Measurements from ENCODE around the gene PHACTR1.

The PHACTR1 gene

DNA sequence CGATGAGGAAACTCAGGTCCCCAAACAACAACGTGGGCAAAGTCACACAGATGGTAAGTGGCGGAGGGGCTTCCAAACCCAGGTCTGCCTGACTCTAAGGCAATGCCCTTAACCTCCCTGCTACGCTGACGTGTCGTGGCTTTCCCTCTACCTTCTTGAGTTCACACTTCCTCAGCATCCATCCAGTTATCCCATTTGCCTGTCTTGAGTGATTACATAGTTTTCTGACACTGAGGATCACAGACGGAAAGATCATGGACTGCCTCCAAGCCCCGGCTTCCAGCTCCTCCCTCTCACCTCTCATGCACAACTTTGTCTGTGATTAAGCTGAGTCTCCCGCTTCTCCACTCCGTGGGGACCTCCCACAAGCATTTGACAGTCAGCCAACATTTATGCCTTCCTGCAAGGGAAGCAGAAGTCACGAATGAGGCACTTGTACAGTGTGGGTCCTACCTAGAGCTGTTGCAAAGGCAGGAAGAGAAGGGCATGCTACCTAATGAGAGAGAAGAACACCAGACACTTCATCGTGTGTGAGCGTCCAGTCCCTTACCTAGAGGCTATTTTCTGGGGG lies 578.0 kb downstream of the PHACTR1 start:
- TF ChIP-seq, protein P1, sequence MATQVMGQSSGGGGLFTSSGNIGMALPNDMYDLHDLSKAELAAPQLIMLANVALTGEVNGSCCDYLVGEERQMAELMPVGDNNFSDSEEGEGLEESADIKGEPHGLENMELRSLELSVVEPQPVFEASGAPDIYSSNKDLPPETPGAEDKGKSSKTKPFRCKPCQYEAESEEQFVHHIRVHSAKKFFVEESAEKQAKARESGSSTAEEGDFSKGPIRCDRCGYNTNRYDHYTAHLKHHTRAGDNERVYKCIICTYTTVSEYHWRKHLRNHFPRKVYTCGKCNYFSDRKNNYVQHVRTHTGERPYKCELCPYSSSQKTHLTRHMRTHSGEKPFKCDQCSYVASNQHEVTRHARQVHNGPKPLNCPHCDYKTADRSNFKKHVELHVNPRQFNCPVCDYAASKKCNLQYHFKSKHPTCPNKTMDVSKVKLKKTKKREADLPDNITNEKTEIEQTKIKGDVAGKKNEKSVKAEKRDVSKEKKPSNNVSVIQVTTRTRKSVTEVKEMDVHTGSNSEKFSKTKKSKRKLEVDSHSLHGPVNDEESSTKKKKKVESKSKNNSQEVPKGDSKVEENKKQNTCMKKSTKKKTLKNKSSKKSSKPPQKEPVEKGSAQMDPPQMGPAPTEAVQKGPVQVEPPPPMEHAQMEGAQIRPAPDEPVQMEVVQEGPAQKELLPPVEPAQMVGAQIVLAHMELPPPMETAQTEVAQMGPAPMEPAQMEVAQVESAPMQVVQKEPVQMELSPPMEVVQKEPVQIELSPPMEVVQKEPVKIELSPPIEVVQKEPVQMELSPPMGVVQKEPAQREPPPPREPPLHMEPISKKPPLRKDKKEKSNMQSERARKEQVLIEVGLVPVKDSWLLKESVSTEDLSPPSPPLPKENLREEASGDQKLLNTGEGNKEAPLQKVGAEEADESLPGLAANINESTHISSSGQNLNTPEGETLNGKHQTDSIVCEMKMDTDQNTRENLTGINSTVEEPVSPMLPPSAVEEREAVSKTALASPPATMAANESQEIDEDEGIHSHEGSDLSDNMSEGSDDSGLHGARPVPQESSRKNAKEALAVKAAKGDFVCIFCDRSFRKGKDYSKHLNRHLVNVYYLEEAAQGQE (IDR thresholded peaks at IDR 0.05; ENCODE audit: low read depth), result no peak
- no peak for TF ChIP-seq YY1 (IDR thresholded peaks at IDR 0.05; ENCODE audit: low read depth)

DNA sequence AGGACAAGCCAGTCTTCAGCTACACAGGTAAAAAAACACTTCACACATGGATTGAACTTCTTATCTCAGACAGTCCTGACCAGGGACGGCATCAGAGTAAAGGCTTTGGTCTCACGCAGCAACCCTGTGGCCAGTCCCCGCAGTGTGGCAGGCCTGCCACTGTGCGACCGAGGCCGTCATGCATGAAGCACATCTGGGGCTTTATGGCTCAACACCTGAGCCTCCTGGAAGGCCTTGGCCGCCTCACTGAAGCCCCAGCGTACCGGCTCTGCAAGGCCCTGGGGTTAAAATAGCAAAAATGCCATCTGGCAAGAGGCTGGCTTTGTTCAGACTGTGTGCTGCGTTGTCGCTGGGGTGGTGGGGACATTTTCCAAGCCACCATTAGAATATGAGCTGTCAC lies 579.0 kb downstream of the PHACTR1 start:
- TF ChIP-seq, protein P1 (IDR thresholded peaks at IDR 0.05; ENCODE audit: low read depth), result no peak
- TF ChIP-seq TCF12 (IDR thresholded peaks at IDR 0.05; ENCODE audit: low read depth), result no peak
- no peak for TF ChIP-seq CEBPB (IDR thresholded peaks at IDR 0.05)
- no peak for TF ChIP-seq USF1 (IDR thresholded peaks at IDR 0.05)
- TF ChIP-seq CREB1 (IDR thresholded peaks at IDR 0.05; ENCODE audit: low read depth), result no peak
- TF ChIP-seq ZBTB7A (IDR thresholded peaks at IDR 0.05; ENCODE audit: low read depth), result no peak
- TF ChIP-seq FOXM1 (IDR thresholded peaks at IDR 0.05; ENCODE audit: borderline replicate concordance, low read depth), result no peak
- TF ChIP-seq MAX (IDR thresholded peaks at IDR 0.05), result no peak
- TF ChIP-seq NFIC (IDR thresholded peaks at IDR 0.05), result no peak
- TF ChIP-seq TEAD4 (IDR thresholded peaks at IDR 0.05), result no peak
- no peak for TF ChIP-seq TAF1 (IDR thresholded peaks at IDR 0.05; ENCODE audit: low read depth)
- no peak for TF ChIP-seq RAD21 (IDR thresholded peaks at IDR 0.05; ENCODE audit: low read depth)
- no peak for TF ChIP-seq YY1 (IDR thresholded peaks at IDR 0.05; ENCODE audit: low read depth)
- no peak for TF ChIP-seq EGR1 (IDR thresholded peaks at IDR 0.05)

DNA sequence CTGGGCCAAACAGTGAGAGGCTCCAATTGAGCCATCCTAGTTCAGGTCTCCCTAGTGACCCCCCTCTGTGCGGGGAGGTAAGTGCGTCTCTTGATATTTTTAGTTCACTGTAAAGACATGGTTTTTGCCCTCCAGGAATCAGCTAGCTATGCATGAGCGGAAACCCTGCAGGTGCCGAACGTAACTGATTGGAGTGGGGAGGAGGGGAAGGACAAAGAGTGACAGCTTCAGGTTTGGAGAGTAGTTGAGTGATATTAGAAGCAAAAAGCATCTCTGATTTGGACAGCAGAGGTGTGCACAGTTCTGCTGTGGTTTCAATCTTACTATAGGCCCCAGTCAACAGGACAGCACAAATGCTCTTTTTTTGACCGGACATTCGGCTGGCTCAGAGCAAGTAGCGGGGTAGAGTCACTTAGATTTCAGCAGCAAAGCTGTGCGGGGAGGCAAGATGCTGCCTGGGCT lies 580.0 kb downstream of the PHACTR1 start:
- TF ChIP-seq MAX (IDR thresholded peaks at IDR 0.05) (no peak), TCF12 (IDR thresholded peaks at IDR 0.05; ENCODE audit: low read depth) (no peak)

GRCh38 chr6:13297391-13297790 lies 580.8 kb downstream of the PHACTR1 start:
- no peak for TF ChIP-seq CEBPB (IDR thresholded peaks at IDR 0.05)
- TF ChIP-seq TCF12 (IDR thresholded peaks at IDR 0.05; ENCODE audit: low read depth), result no peak

- TF ChIP-seq MAX (IDR thresholded peaks at IDR 0.05), result no peak
- no peak for TF ChIP-seq EP300 (IDR thresholded peaks at IDR 0.05; ENCODE audit: borderline replicate concordance)
- TF ChIP-seq YY1 (IDR thresholded peaks at IDR 0.05; ENCODE audit: low read depth), result no peak
Measured at GRCh38 chr6:13298446-13298845, 581.9 kb downstream of the PHACTR1 start.

- TF ChIP-seq USF1 (IDR thresholded peaks at IDR 0.05) (no peak), NFIC (IDR thresholded peaks at IDR 0.05) (no peak), FOXM1 (IDR thresholded peaks at IDR 0.05; ENCODE audit: borderline replicate concordance, low read depth) (no peak), RAD21 (IDR thresholded peaks at IDR 0.05; ENCODE audit: low read depth) (no peak), MAX (IDR thresholded peaks at IDR 0.05) (no peak), TEAD4 (IDR thresholded peaks at IDR 0.05) (no peak), TAF1 (IDR thresholded peaks at IDR 0.05; ENCODE audit: low read depth) (no peak), CREB1 (IDR thresholded peaks at IDR 0.05; ENCODE audit: low read depth) (no peak), YY1 (IDR thresholded peaks at IDR 0.05; ENCODE audit: low read depth) (no peak)
Measured at GRCh38 chr6:13299403-13299821, 582.8 kb downstream of the PHACTR1 start.

- TF ChIP-seq MAX (IDR thresholded peaks at IDR 0.05) (no peak), TAF1 (IDR thresholded peaks at IDR 0.05; ENCODE audit: low read depth) (no peak), CREB1 (IDR thresholded peaks at IDR 0.05; ENCODE audit: low read depth) (no peak), RAD21 (IDR thresholded peaks at IDR 0.05; ENCODE audit: low read depth) (no peak), TCF12 (IDR thresholded peaks at IDR 0.05; ENCODE audit: low read depth) (no peak), NFIC (IDR thresholded peaks at IDR 0.05) (no peak), YY1 (IDR thresholded peaks at IDR 0.05; ENCODE audit: low read depth) (no peak), TEAD4 (IDR thresholded peaks at IDR 0.05) (no peak), USF1 (IDR thresholded peaks at IDR 0.05) (no peak), EP300 (IDR thresholded peaks at IDR 0.05; ENCODE audit: borderline replicate concordance) (no peak), ZBTB7A (IDR thresholded peaks at IDR 0.05; ENCODE audit: low read depth) (no peak), CEBPB (IDR thresholded peaks at IDR 0.05) (no peak), FOXM1 (IDR thresholded peaks at IDR 0.05; ENCODE audit: borderline replicate concordance, low read depth) (no peak), EGR1 (IDR thresholded peaks at IDR 0.05) (no peak)
- TF ChIP-seq, protein P1 (IDR thresholded peaks at IDR 0.05; ENCODE audit: low read depth), result no peak
Measured at GRCh38 chr6:13299918-13300317, 583.4 kb downstream of the PHACTR1 start.

Measured in Ishikawa (cell line).